ENCODE measurements around the gene FAM83E. TPM values are rescaled to one million over a fixed set of nuclear protein-coding genes. Genes with fewer than 3 reads are reported as not detected.

The FAM83E gene
- total RNA-seq, 1 donor from 2014 or later, result 21.9 TPM

DNA sequence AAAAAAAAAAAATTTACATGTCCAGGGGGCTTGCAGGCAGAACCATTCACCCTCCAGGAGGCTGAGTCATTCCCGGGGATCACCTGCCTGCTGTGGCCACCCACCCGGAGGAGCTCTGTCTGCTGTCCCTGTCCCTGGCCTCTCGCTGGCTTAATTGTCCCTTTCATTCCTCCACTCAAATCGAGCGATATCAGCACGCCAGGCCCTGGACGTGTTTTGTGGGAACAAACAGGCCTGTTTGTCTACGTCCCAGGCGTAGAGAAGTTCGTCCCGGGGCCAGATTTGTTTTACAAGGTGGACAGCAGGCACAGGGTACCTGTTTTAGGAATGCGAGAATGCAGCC, 41.7 kb downstream of the FAM83E start:
- Histone ChIP-seq H3K27me3 (ENCODE audit: control insufficient read depth, insufficient read depth, low read length) (no peaks in the 10 kb centered on the region), H3K36me3 (ENCODE audit: control insufficient read depth, insufficient read depth, low read length) (no peaks in the 10 kb centered on the region), H3K4me3 (ENCODE audit: low read depth, low read length) (no peak overlapping the region)
- FAIRE-seq (no peak), DNase-seq (ENCODE audit: low read depth) (no peak)
- TF ChIP-seq CTCF (IDR thresholded peaks at IDR 0.05; ENCODE audit: insufficient read depth, low read length, severe bottlenecking), result no peak

- Histone ChIP-seq H3K36me3 (ENCODE audit: control insufficient read depth, insufficient read depth, low read length) (no peaks in the 10 kb centered on the region), H3K27me3 (ENCODE audit: control insufficient read depth, insufficient read depth, low read length) (no peaks in the 10 kb centered on the region), H3K4me3 (ENCODE audit: low read depth, low read length) (no peak overlapping the region)
- DNase-seq (ENCODE audit: low read depth), result no peak
- no peak for FAIRE-seq
- no peak for TF ChIP-seq CTCF (IDR thresholded peaks at IDR 0.05; ENCODE audit: insufficient read depth, low read length, severe bottlenecking)
Observed at GRCh38 chr19:48571378-48572162, 43.3 kb downstream of the FAM83E start.

- H3K36me3 ChIP-seq (ENCODE audit: control insufficient read depth, insufficient read depth, low read length), result no peaks in the 10 kb centered on the region
- DNase-seq (ENCODE audit: low read depth), result no peak
- no peak for FAIRE-seq
- no peak overlapping the region for H3K4me3 ChIP-seq (ENCODE audit: low read depth, low read length)
- no peak for TF ChIP-seq CTCF (IDR thresholded peaks at IDR 0.05; ENCODE audit: insufficient read depth, low read length, severe bottlenecking)
- H3K27me3 ChIP-seq (ENCODE audit: control insufficient read depth, insufficient read depth, low read length), result no peaks in the 10 kb centered on the region
Observed at GRCh38 chr19:48569814-48570213, 45.1 kb downstream of the FAM83E start.

- DNase-seq (ENCODE audit: low read depth) (peak; percentile 85), FAIRE-seq (no peak)
- H3K4me3 ChIP-seq (ENCODE audit: low read depth, low read length), result no peak overlapping the region
Observed at GRCh38 chr19:48568345-48568886, 46.5 kb downstream of the FAM83E start.

GRCh38 chr19:48565090-48565489, 49.8 kb downstream of the FAM83E start:
- no peak overlapping the region for H3K4me3 ChIP-seq (ENCODE audit: low read depth, low read length)
- TF ChIP-seq CTCF (IDR thresholded peaks at IDR 0.05; ENCODE audit: insufficient read depth, low read length, severe bottlenecking), result no peak
- FAIRE-seq, result no peak
- no peaks in the 10 kb centered on the region for H3K36me3 ChIP-seq (ENCODE audit: control insufficient read depth, insufficient read depth, low read length)
- no peak for DNase-seq (ENCODE audit: low read depth)
- no peaks in the 10 kb centered on the region for H3K27me3 ChIP-seq (ENCODE audit: control insufficient read depth, insufficient read depth, low read length)

More at GRCh38 chr19:48568345-48568886, 46.5 kb downstream of the FAM83E start:
- Histone ChIP-seq H3K36me3 (ENCODE audit: control insufficient read depth, insufficient read depth, low read length) (no peaks in the 10 kb centered on the region), H3K27me3 (ENCODE audit: control insufficient read depth, insufficient read depth, low read length) (no peaks in the 10 kb centered on the region)
- no peak for TF ChIP-seq CTCF (IDR thresholded peaks at IDR 0.05; ENCODE audit: insufficient read depth, low read length, severe bottlenecking)

Other genes starting within 250 kb of the FAM83E start
- 27.9 and 30.6 TPM in 2 replicates for gene KDELR1, start 223.5 kb downstream of the FAM83E start, total RNA-seq
- under 0.01 TPM in 1 of 2 replicates, not detected in the other for gene GRIN2D, start 221.4 kb downstream of the FAM83E start, total RNA-seq
- gene GRWD1, start 169.1 kb downstream of the FAM83E start, total RNA-seq, result 23.4 and 31.9 TPM in 2 replicates
- gene KCNJ14, start 159.5 kb downstream of the FAM83E start, total RNA-seq, result 1.0 and 1.1 TPM in 2 replicates
- 24.2 and 36.6 TPM in 2 replicates for gene CYTH2, start 145.7 kb downstream of the FAM83E start, total RNA-seq
- gene LMTK3, start 103.2 kb downstream of the FAM83E start, total RNA-seq, result 1.3 and 1.8 TPM in 2 replicates
- gene SULT2B1, start 62.9 kb downstream of the FAM83E start, total RNA-seq, result 3.4 and 17.2 TPM in 2 replicates
- gene SPACA4, start 8.3 kb downstream of the FAM83E start, total RNA-seq, result under 0.01 and 0.64 TPM in 2 replicates
- 3,143 and 4,233 TPM in 2 replicates for gene RPL18, start 4.1 kb upstream of the FAM83E start, total RNA-seq
- 3.3 and 3.4 TPM in 2 replicates for gene SPHK2, start 4.4 kb upstream of the FAM83E start, total RNA-seq
- gene DBP, start 22.3 kb upstream of the FAM83E start, total RNA-seq, result 6.6 and 8.7 TPM in 2 replicates
- 2.4 and 4.4 TPM in 2 replicates for gene CA11, start 31.1 kb upstream of the FAM83E start, total RNA-seq
- gene NTN5, start 57.9 kb upstream of the FAM83E start, total RNA-seq, result not detected in 2 replicates
- gene FUT2, start 80.9 kb upstream of the FAM83E start, total RNA-seq, result 7.9 and 39.4 TPM in 2 replicates
- 0.13 and 0.26 TPM in 2 replicates for gene MAMSTR, start 104.6 kb upstream of the FAM83E start, total RNA-seq
- 2.4 and 2.9 TPM in 2 replicates for gene RASIP1, start 125.5 kb upstream of the FAM83E start, total RNA-seq
- 0.26 and 2.3 TPM in 2 replicates for gene IZUMO1, start 131.8 kb upstream of the FAM83E start, total RNA-seq
- 12.1 and 16.9 TPM in 2 replicates for gene FUT1, start 137.6 kb upstream of the FAM83E start, total RNA-seq
- gene FGF21, start 140.4 kb upstream of the FAM83E start, total RNA-seq, result not detected in 2 replicates
- gene BCAT2, start 196.0 kb upstream of the FAM83E start, total RNA-seq, result 14.0 and 21.3 TPM in 2 replicates
- gene HSD17B14, start 221.4 kb upstream of the FAM83E start, total RNA-seq, result 1.3 and 1.9 TPM in 2 replicates